ENCODE measurements around the gene KCNJ11.

The KCNJ11 gene

DNA sequence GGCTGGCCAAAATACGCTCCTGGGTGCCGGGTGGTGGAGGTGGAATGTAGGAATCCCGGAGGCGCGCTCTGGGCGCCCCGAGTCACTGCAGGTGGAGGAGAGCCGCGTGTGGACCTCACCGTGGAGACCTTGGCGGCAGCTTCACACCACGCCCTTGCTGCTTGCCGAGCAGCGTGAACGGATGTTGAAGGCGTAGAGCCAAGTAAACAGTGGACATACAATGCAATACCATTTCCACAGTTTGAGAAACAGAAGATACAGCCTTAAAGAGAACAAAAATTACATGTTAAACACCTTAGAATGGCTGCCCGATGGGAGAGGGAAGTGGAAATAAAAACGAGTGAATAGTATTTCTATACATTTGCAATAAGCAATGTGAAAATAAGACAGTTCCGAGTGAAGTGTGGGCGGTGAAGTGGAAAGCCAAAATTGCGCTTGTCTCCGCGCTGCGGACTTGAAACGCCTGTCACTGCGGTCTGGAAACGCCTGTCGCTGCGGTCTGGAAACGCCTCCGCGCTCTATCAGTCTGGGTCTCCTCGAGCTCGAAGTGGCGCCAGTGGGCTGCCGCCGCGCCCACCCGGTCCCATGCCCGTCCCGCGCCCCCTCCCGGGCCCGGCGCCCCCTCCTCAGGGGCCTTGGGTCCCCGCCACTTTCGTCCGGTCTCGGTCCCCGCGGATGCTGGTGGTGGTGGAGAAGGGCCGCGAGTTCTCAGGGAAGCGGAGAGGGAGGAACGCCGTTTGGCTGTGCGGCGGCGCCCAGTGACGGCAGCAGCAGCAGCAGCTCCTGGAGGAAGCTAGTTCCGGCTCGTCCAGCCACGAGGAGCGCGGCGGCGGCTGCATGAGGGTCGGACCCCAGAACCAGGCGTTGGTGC lies 35.3 kb downstream of the KCNJ11 start:
- Histone ChIP-seq H3K9ac (ENCODE audit: low read depth, low read length) (no peak overlapping the region), H3K27ac (ENCODE audit: low read depth, low read length) (no peak overlapping the region), H3K27me3 (ENCODE audit: control insufficient read depth, insufficient read depth, low read length) (peaks cover 62% of the 10 kb centered on the region), H3K36me3 (ENCODE audit: control insufficient read depth, insufficient read depth, low read length) (no peaks in the 10 kb centered on the region), H3K9me3 (ENCODE audit: control insufficient read depth, insufficient read depth, low read length) (no peaks in the 10 kb centered on the region), H3K4me1 (ENCODE audit: control insufficient read depth, insufficient read depth, low read length) (peaks cover 18% of the 10 kb centered on the region), H3K4me3 (ENCODE audit: low read depth, low read length) (peak overlapping the region; percentile 59)

DNA sequence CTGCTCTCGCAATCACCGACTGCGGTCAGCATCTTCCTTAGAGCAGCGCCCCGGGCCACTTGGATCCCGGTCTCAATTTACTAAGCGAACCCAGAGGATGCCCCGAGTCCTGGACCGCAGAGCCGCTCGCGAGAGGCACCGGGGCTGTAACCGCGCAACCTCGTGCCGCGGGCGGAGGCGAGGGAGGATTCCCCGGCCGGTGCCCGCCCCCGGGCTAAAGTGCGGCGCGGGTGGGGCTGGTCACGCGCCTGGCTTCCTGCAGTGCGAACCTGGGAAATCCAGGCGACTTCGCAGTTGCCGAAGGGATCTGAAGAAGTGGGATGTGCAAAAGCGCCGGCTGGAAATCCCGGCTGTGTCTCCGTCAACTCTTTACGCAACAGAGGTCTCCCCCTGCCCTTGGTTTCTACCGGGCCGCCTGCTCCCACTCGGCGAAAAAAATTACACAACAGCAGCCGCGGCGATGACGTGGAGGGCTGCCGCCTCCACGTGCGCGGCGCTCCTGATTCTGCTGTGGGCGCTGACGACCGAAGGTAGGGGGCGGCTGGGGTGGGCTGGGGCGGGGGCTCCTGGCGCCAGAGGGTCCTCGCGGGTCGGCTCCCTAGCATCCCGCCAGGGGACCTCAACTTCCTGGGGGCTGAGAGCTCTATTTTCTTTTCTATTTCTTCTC lies 36.8 kb downstream of the KCNJ11 start, which contains the start of gene NCR3LG1:
Gene NCR3LG1, plus strand, starts transcription at position 291 of the 667 bp plus-strand sequence. Its CDS starts 170 bp downstream, at position 461.
- Histone ChIP-seq H3K4me3 (ENCODE audit: low read depth, low read length) (peak within 1 kb of the TSS; percentile 59), H3K36me3 (ENCODE audit: control insufficient read depth, insufficient read depth, low read length) (no peaks in the 10 kb centered on the region), H3K9me3 (ENCODE audit: control insufficient read depth, insufficient read depth, low read length) (no peaks in the 10 kb centered on the region), H3K4me1 (ENCODE audit: control insufficient read depth, insufficient read depth, low read length) (peaks cover 18% of the 10 kb centered on the region), H3K27ac (ENCODE audit: low read depth, low read length) (no peak within 1 kb of the TSS), H3K27me3 (ENCODE audit: control insufficient read depth, insufficient read depth, low read length) (peaks cover 62% of the 10 kb centered on the region), H3K9ac (ENCODE audit: low read depth, low read length) (no peak within 1 kb of the TSS)

DNA sequence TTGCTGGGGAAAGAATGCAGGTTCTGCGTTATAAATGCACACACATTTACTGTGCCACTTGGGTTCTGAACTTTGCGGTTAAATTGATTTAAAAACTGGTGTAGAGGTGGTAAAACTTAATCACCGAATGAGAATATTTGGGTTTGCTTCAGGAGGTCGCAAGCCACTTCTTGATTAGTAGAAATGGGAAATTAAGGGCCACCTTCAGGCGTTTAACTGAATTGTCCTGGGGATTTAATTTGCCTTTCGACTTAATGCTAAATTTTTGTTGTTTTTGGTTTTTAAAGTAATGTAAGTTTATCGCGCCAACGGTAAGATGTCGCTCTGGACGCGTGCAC lies 37.3 kb downstream of the KCNJ11 start:
- Histone ChIP-seq H3K27me3 (ENCODE audit: control insufficient read depth, insufficient read depth, low read length) (peaks cover 62% of the 10 kb centered on the region), H3K9me3 (ENCODE audit: control insufficient read depth, insufficient read depth, low read length) (no peaks in the 10 kb centered on the region), H3K9ac (ENCODE audit: low read depth, low read length) (no peak overlapping the region), H3K27ac (ENCODE audit: low read depth, low read length) (no peak overlapping the region), H3K4me3 (ENCODE audit: low read depth, low read length) (peak overlapping the region; percentile 58), H3K36me3 (ENCODE audit: control insufficient read depth, insufficient read depth, low read length) (no peaks in the 10 kb centered on the region), H3K4me1 (ENCODE audit: control insufficient read depth, insufficient read depth, low read length) (peaks cover 18% of the 10 kb centered on the region)

DNA sequence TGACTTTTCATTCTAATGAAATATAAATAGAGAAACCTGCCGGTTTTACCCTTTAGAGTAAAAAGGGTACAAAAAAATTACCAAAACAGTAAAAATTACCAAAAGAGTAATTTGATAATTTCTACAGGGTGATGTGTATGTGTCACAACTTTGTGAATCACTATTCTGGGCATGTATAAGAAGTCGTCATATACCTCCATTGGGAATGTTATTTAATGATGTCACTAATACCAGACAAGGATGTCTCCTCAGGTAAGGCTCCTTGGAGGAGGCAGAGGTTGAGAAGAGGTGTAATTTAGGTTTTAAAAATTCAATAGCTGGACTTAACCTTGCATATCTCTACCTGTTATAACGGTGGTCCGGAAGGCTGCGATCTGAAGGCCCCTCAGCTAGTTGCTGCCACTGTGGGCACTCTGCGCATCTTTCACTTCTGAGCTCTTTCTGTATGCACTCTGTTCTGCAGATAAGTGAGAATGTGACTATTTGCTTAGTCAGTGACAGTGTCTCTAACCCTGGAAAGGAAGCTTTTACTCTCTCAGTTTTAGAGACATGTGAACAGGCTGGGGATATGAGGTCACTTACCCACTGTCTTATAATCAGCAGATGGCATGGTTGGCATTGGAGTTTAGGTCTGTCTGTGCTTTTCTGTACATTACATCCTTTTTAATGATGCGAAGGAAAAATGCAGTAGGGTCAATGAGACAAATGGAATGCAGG lies 37.8 kb downstream of the KCNJ11 start:
- Histone ChIP-seq H3K27me3 (ENCODE audit: control insufficient read depth, insufficient read depth, low read length) (peaks cover 62% of the 10 kb centered on the region), H3K4me3 (ENCODE audit: low read depth, low read length) (no peak overlapping the region), H3K9me3 (ENCODE audit: control insufficient read depth, insufficient read depth, low read length) (no peaks in the 10 kb centered on the region), H3K4me1 (ENCODE audit: control insufficient read depth, insufficient read depth, low read length) (peaks cover 18% of the 10 kb centered on the region), H3K9ac (ENCODE audit: low read depth, low read length) (no peak overlapping the region), H3K27ac (ENCODE audit: low read depth, low read length) (no peak overlapping the region), H3K36me3 (ENCODE audit: control insufficient read depth, insufficient read depth, low read length) (no peaks in the 10 kb centered on the region)

DNA sequence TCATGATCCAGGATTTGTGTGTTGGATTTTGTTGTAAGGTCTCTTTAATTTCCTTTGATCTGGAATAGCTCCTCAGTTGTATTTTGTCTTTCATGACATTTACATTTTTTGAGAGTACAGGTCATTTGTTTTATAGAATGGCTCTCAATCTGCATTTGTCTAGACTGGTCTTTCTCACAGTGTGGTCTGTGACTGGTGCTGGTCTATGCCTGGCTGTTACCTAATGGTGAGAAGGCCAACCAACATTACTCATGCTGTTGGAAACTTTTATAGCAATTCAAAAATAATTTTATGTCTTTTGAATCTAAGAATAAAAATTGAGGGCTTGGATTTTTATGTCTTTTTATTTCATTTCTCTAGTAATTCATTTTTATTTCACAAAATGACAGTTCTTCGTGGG lies 40.8 kb downstream of the KCNJ11 start:
- Histone ChIP-seq H3K27me3 (ENCODE audit: control insufficient read depth, insufficient read depth, low read length) (peaks cover 39% of the 10 kb centered on the region), H3K27ac (ENCODE audit: low read depth, low read length) (no peak overlapping the region), H3K36me3 (ENCODE audit: control insufficient read depth, insufficient read depth, low read length) (no peaks in the 10 kb centered on the region), H3K4me3 (ENCODE audit: low read depth, low read length) (no peak overlapping the region), H3K9me3 (ENCODE audit: control insufficient read depth, insufficient read depth, low read length) (no peaks in the 10 kb centered on the region), H3K9ac (ENCODE audit: low read depth, low read length) (no peak overlapping the region), H3K4me1 (ENCODE audit: control insufficient read depth, insufficient read depth, low read length) (peaks cover 16% of the 10 kb centered on the region)

DNA sequence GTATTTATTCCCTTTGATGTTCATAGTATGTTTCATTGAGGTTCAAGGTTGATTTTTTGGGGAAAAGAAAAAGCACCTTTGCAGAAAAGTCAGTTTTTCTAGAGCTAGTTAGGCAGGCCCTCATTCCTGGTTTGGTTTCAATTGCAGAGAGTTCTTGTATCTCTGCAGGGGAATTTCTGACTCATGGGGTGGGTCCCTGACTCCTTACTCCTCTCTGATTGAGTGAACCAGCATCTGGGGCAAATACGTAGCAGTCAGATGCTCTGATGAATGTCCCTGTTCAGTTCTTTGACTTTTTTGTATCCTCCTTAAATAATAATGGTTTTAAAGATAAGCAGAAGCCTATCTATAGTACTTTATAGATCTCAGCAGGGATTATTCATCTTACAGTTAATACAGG lies 44.6 kb downstream of the KCNJ11 start:
- no peak overlapping the region for H3K4me3 ChIP-seq (ENCODE audit: low read depth, low read length)
- no peaks in the 10 kb centered on the region for H3K9me3 ChIP-seq (ENCODE audit: control insufficient read depth, insufficient read depth, low read length)
- peaks cover 8% of the 10 kb centered on the region; the same call in 1 of the 2 replicates for H3K4me1 ChIP-seq (ENCODE audit: control insufficient read depth, insufficient read depth, low read length)
- H3K36me3 ChIP-seq (ENCODE audit: control insufficient read depth, insufficient read depth, low read length), result no peaks in the 10 kb centered on the region
- H3K9ac ChIP-seq (ENCODE audit: low read depth, low read length), result no peak overlapping the region
- no peak overlapping the region for H3K27ac ChIP-seq (ENCODE audit: low read depth, low read length)
- H3K27me3 ChIP-seq (ENCODE audit: control insufficient read depth, insufficient read depth, low read length), result peaks cover 1% of the 10 kb centered on the region

DNA sequence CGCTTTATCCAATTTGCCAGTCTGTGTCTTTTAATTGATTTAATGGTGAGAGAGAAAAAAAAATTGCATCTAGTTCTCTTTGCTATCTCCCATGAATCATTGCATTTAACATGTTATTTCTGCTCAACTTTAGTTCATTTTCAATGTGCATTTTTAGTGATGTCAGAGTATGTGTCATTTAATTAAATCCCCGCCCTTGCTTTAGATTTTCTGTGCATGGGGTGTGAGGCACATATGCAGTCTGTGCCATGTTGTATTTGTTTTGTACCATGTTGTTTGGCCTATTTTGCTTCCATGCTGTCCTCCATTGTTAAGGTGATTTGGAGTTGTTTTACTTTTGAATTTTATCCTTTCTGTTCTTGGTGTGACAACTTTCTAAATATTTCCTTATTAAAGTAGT lies 45.2 kb downstream of the KCNJ11 start:
- Histone ChIP-seq H3K27me3 (ENCODE audit: control insufficient read depth, insufficient read depth, low read length) (no peaks in the 10 kb centered on the region), H3K9me3 (ENCODE audit: control insufficient read depth, insufficient read depth, low read length) (no peaks in the 10 kb centered on the region), H3K27ac (ENCODE audit: low read depth, low read length) (no peak overlapping the region), H3K9ac (ENCODE audit: low read depth, low read length) (no peak overlapping the region), H3K4me1 (ENCODE audit: control insufficient read depth, insufficient read depth, low read length) (peaks cover 8% of the 10 kb centered on the region; the same call in 1 of the 2 replicates), H3K4me3 (ENCODE audit: low read depth, low read length) (no peak overlapping the region), H3K36me3 (ENCODE audit: control insufficient read depth, insufficient read depth, low read length) (no peaks in the 10 kb centered on the region)
